KMS-11 (cell line): Measurements from ENCODE around the gene SLC1A4.

Experiments
- H2AFZ ChIP-seq: fragments of 200-600 bp; sonication (generic); 2 replicates; pipeline ENCODE4 v1.6.1; 2016; ENCODE audit warnings: antibody characterized with exemption, mixed run types, low read depth
- H3K27ac ChIP-seq: fragments of 200-600 bp; sonication (generic); 2 replicates; pipeline ENCODE4 v1.6.1; 2016; ENCODE audit warnings: mild to moderate bottlenecking, mixed run types
- H3K27me3 ChIP-seq: fragments of 200-600 bp; sonication (generic); 2 replicates; pipeline ENCODE4 v1.6.1; 2017; ENCODE audit warnings: mild to moderate bottlenecking, low read depth, mixed run types, moderate library complexity; ENCODE audit not compliant: insufficient read depth
- H3K36me3 ChIP-seq: fragments of 200-600 bp; sonication (generic); 2 replicates; pipeline ENCODE4 v1.6.1; 2017; ENCODE audit warnings: mild to moderate bottlenecking, mixed run types; ENCODE audit not compliant: insufficient read depth
- H3K4me1 ChIP-seq: fragments of 200-600 bp; sonication (generic); 2 replicates; pipeline ENCODE4 v1.6.1; 2016; ENCODE audit warnings: mild to moderate bottlenecking, low read depth, mixed run types; ENCODE audit not compliant: poor library complexity, severe bottlenecking
- H3K4me2 ChIP-seq: fragments of 200-600 bp; sonication (generic); 2 replicates; pipeline ENCODE4 v1.7.0; 2016; ENCODE audit warnings: mild to moderate bottlenecking, mixed run types
- H3K4me3 ChIP-seq: fragments of 200-600 bp; sonication (generic); IDR thresholded peaks from 2 replicates; pipeline ENCODE4 v1.6.1; 2017; ENCODE audit warnings: low read depth, low read length, mixed read lengths; ENCODE audit not compliant: insufficient read depth
- H3K79me2 ChIP-seq: fragments of 200-600 bp; sonication (generic); 2 replicates; pipeline ENCODE4 v1.6.1; 2016; ENCODE audit warnings: low read depth, mixed run types; ENCODE audit not compliant: insufficient read depth
- H3K9ac ChIP-seq: fragments of 200-600 bp; sonication (generic); 2 replicates; pipeline ENCODE4 v1.6.1; 2016; ENCODE audit warnings: mild to moderate bottlenecking, mixed run types
- H4K20me1 ChIP-seq: fragments of 200-600 bp; sonication (generic); 2 replicates; pipeline ENCODE4 v1.6.1; 2016; ENCODE audit warnings: mild to moderate bottlenecking, mixed run types; ENCODE audit not compliant: insufficient read depth
- TF ChIP-seq, protein P1 (sequence below): fragments of 200-600 bp; sonication (generic); conservative IDR thresholded peaks from 2 replicates; pipeline ENCODE4 v1.6.1; 2017; ENCODE audit warnings: low read depth, mild to moderate bottlenecking, antibody characterized with exemption, low read length, moderate library complexity, mixed read lengths

The SLC1A4 gene

GRCh38 chr2:65044097-65044735, 55.0 kb downstream of the SLC1A4 start:
- Histone ChIP-seq H3K27me3 (no peaks in the 10 kb centered on the region), H3K4me3 (no peak overlapping the region), H3K4me1 (peaks cover 21% of the 10 kb centered on the region), H3K27ac (no peak overlapping the region), H3K9ac (no peak overlapping the region), H3K79me2 (no peaks in the 10 kb centered on the region), H2AFZ (no peak overlapping the region), H3K36me3 (no peaks in the 10 kb centered on the region), H4K20me1 (no peaks in the 10 kb centered on the region), H3K4me2 (no peak overlapping the region)
- TF ChIP-seq, protein P1, sequence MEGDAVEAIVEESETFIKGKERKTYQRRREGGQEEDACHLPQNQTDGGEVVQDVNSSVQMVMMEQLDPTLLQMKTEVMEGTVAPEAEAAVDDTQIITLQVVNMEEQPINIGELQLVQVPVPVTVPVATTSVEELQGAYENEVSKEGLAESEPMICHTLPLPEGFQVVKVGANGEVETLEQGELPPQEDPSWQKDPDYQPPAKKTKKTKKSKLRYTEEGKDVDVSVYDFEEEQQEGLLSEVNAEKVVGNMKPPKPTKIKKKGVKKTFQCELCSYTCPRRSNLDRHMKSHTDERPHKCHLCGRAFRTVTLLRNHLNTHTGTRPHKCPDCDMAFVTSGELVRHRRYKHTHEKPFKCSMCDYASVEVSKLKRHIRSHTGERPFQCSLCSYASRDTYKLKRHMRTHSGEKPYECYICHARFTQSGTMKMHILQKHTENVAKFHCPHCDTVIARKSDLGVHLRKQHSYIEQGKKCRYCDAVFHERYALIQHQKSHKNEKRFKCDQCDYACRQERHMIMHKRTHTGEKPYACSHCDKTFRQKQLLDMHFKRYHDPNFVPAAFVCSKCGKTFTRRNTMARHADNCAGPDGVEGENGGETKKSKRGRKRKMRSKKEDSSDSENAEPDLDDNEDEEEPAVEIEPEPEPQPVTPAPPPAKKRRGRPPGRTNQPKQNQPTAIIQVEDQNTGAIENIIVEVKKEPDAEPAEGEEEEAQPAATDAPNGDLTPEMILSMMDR = no peak

GRCh38 chr2:65045651-65046050, 56.5 kb downstream of the SLC1A4 start:
- no peaks in the 10 kb centered on the region for H3K27me3 ChIP-seq
- peaks cover 23% of the 10 kb centered on the region for H3K4me1 ChIP-seq
- no peak overlapping the region for H2AFZ ChIP-seq
- TF ChIP-seq, protein P1 = no peak
- no peaks in the 10 kb centered on the region for H3K79me2 ChIP-seq
- H3K4me2 ChIP-seq = no peak overlapping the region
- H3K27ac ChIP-seq = no peak overlapping the region
- H4K20me1 ChIP-seq = no peaks in the 10 kb centered on the region
- no peak overlapping the region for H3K9ac ChIP-seq
- no peak overlapping the region for H3K4me3 ChIP-seq
- no peaks in the 10 kb centered on the region for H3K36me3 ChIP-seq

DNA sequence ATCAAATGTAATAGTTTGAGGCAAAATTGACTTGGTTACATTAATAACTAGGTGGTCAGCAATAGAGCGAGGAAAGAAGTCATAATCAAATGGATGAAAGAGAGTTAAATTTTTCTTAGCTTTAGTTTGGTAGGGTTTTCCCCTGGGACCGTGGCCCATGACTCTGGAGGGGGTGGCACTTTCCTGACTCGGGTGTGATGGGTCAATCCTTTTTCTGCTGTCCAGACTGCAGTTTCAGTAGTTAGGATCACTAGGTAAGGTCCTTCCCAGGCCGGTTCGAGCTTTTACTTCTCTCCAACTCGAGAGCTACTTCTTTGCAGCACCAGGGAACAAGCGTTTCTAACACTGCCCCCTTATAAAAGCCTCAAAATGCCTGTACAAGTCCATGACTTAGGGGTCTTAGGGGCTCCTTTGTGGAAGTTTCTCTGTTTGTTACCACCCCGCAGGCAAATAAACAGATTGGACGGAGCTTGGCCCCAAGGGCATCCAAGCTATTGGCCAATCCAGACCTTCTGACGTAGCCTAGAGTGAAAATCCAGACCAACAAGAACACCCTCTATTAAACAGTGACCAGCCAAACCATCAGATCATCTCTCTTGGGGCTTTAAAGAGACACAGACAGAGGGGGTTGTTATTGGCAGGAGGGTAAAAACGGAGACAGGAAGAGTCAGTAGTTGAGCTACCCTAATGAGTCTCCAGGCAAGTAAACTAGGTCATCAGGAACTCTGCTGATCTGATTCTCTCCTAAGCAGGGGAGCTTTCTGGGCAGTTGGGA, 57.6 kb downstream of the SLC1A4 start:
- H3K27ac ChIP-seq = no peak overlapping the region
- H2AFZ ChIP-seq = no peak overlapping the region
- H3K4me3 ChIP-seq = no peak overlapping the region
- no peaks in the 10 kb centered on the region for H4K20me1 ChIP-seq
- H3K9ac ChIP-seq = no peak overlapping the region
- H3K4me2 ChIP-seq = no peak overlapping the region
- no peaks in the 10 kb centered on the region for H3K36me3 ChIP-seq
- TF ChIP-seq, protein P1 = no peak
- no peaks in the 10 kb centered on the region for H3K27me3 ChIP-seq
- no peaks in the 10 kb centered on the region for H3K79me2 ChIP-seq
- peaks cover 26% of the 10 kb centered on the region for H3K4me1 ChIP-seq

DNA sequence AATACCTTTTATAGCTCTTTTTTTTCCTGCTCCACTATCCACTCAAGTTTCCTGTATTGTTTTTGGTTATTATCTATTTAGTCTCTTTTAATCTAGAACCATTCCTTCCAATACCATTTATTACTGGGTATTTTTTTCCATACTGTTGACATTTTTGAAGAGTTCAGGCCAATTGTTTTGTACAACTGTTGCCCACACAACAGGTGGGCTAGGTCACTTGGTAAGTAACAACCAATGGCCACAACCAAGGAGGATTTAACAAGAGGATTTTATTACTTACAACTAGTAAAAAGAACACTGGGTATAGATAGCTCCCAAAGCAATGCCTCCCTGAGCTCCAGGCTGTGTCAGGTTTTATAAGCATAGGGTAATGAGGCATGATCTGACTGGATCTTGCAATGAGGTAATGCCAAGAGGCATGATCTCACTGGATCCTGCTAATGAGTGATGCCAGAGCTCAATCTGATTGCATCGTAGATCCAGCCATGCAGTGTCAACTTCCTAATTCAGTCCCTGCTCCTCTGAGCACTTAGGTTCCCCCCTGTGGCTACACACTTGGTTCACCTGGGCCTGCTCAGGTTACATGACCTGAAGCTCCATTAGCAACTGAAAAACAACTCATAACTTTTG, 59.9 kb downstream of the SLC1A4 start:
- Histone ChIP-seq H3K27me3 (no peaks in the 10 kb centered on the region), H3K79me2 (no peaks in the 10 kb centered on the region), H4K20me1 (no peaks in the 10 kb centered on the region), H3K4me2 (0 out of 2 replicates have a peak overlapping the region, but pooled peaks have one; percentile 0), H3K4me3 (no peak overlapping the region), H3K9ac (no peak overlapping the region), H3K36me3 (no peaks in the 10 kb centered on the region), H3K27ac (no peak overlapping the region), H3K4me1 (peaks cover 45% of the 10 kb centered on the region), H2AFZ (no peak overlapping the region)
- TF ChIP-seq, protein P1 = no peak
